Measurements from ENCODE around the gene TMCO1. TPM values are rescaled to one million over a fixed set of nuclear protein-coding genes. Genes with fewer than 3 reads are reported as not detected.
"Not testable (repeated sequence)": the region's sequence is repeated elsewhere in the genome, so short reads cannot be mapped to it uniquely, and the experiment has no call there.

The TMCO1 gene
- total and polyA plus RNA-seq, 4 donors = 47.6 to 84.5 (median 64.5) TPM

DNA sequence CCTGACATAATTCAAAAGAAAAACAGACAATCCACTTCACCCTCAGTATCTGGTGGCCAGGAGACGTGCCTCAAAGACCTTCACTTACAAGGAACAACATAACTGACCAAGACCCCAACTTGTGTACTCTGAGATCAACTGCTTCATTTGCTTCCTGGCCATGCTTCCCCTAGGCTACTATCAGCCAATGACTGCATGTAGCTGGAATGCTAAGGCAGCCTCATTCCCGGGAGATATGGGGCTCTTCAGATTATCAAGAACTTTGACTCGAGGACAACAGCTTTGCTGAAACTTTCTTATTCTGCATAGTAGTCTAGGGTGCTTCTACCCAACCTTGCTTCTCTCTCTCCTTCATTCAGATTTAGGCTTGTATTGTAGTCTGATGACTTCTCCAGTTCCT lies 47.1 kb upstream of the TMCO1 start:
- Histone ChIP-seq H3K27me3 (ENCODE audit: control insufficient read depth in 3 of 3, insufficient read depth in 3 of 3, low read length in 2 of 3) (no peaks in the 10 kb centered on the region), H3K9ac (ENCODE audit: insufficient read depth in 1 of 2, low read length in 2 of 2) (no peak overlapping the region), H3K27ac (ENCODE audit: low read depth in 1 of 2, low read length in 1 of 2) (no peak overlapping the region), H3K9me3 (ENCODE audit: control insufficient read depth in 4 of 4, insufficient read depth in 3 of 4, low read length in 3 of 4) (peaks cover 0 to 3% (median 0%) of the 10 kb centered on the region in 4 donors), H3K4me3 (no peak overlapping the region), H3K36me3 (ENCODE audit: control insufficient read depth in 4 of 4, insufficient read depth in 4 of 4, low read length in 4 of 4) (no peaks in the 10 kb centered on the region), H3K4me1 (ENCODE audit: control insufficient read depth in 5 of 5, insufficient read depth in 5 of 5, low read length in 5 of 5) (peaks cover 0 to 5% (median 0%) of the 10 kb centered on the region in 5 donors)
- TF ChIP-seq, protein P1, sequence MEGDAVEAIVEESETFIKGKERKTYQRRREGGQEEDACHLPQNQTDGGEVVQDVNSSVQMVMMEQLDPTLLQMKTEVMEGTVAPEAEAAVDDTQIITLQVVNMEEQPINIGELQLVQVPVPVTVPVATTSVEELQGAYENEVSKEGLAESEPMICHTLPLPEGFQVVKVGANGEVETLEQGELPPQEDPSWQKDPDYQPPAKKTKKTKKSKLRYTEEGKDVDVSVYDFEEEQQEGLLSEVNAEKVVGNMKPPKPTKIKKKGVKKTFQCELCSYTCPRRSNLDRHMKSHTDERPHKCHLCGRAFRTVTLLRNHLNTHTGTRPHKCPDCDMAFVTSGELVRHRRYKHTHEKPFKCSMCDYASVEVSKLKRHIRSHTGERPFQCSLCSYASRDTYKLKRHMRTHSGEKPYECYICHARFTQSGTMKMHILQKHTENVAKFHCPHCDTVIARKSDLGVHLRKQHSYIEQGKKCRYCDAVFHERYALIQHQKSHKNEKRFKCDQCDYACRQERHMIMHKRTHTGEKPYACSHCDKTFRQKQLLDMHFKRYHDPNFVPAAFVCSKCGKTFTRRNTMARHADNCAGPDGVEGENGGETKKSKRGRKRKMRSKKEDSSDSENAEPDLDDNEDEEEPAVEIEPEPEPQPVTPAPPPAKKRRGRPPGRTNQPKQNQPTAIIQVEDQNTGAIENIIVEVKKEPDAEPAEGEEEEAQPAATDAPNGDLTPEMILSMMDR (IDR thresholded peaks at IDR 0.05; ENCODE audit: control extremely low read depth, extremely low read depth) = no peak
- ATAC-seq (ENCODE audit: insufficient read depth, low FRiP score) = no peak
- DNase-seq = peak in 1 of 3 donors; percentile 20
- WGBS, 2 donors = 53 to 66% methylated on average over 3 of the region's 3 CpGs

DNA sequence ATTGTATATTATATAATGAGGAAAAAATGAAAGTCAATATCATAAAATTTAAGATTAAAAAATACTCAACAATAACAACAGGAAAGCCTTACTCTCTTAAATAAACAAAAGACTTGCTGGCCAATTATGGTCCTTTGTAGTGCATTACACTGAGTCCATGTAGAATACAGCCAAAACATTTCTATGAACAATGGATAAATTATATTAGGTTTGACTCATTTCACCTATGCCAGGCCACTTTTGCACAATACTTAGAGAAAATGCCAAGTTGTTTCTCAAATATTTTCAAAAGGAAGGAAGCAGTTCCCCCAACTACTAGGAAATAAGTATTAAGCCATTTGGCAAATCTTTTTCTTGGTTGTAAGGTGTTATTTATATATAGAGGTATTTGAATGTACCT lies 38.9 kb upstream of the TMCO1 start:
- no peak for ATAC-seq (ENCODE audit: insufficient read depth, low FRiP score)
- TF ChIP-seq, protein P1 (IDR thresholded peaks at IDR 0.05; ENCODE audit: control extremely low read depth, extremely low read depth) = no peak
- Histone ChIP-seq H3K9me3 (ENCODE audit: control insufficient read depth in 4 of 4, insufficient read depth in 3 of 4, low read length in 3 of 4) (no peaks in the 10 kb centered on the region), H3K27ac (ENCODE audit: low read depth in 1 of 2, low read length in 1 of 2) (no peak overlapping the region), H3K27me3 (ENCODE audit: control insufficient read depth in 3 of 3, insufficient read depth in 3 of 3, low read length in 2 of 3) (no peaks in the 10 kb centered on the region), H3K4me3 (no peak overlapping the region), H3K4me1 (ENCODE audit: control insufficient read depth in 5 of 5, insufficient read depth in 5 of 5, low read length in 5 of 5) (no peaks in the 10 kb centered on the region), H3K36me3 (ENCODE audit: control insufficient read depth in 4 of 4, insufficient read depth in 4 of 4, low read length in 4 of 4) (no peaks in the 10 kb centered on the region), H3K9ac (ENCODE audit: insufficient read depth in 1 of 2, low read length in 2 of 2) (no peak overlapping the region)
- no peak for DNase-seq

DNA sequence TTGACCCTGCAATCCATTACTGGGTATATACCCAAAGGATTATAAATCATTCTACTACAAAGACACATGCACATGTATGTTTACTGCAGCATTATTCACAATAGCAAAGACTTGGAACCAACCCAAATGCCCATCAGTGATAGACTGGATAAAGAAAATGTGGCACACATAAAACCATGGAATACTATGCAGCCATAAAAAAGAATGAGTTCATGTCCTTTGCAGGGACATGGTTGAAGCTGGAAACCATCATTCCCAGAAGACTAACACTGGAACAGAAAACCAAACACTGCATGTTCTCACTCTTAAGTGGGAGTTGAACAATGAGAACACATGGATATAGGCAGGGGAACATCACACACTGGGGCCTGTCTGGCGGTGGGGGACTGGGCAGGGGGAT lies 35.8 kb upstream of the TMCO1 start:
- not testable (repeated sequence) for H3K27ac ChIP-seq (ENCODE audit: low read depth in 1 of 2, low read length in 1 of 2); H3K27me3 ChIP-seq (ENCODE audit: control insufficient read depth in 3 of 3, insufficient read depth in 3 of 3, low read length in 2 of 3); DNase-seq; H3K4me3 ChIP-seq; ATAC-seq (ENCODE audit: insufficient read depth, low FRiP score); H3K4me1 ChIP-seq (ENCODE audit: control insufficient read depth in 5 of 5, insufficient read depth in 5 of 5, low read length in 5 of 5); H3K9me3 ChIP-seq (ENCODE audit: control insufficient read depth in 4 of 4, insufficient read depth in 3 of 4, low read length in 3 of 4); H3K9ac ChIP-seq (ENCODE audit: insufficient read depth in 1 of 2, low read length in 2 of 2); H3K36me3 ChIP-seq (ENCODE audit: control insufficient read depth in 4 of 4, insufficient read depth in 4 of 4, low read length in 4 of 4)
- 78 to 82% methylated on average over 1 of the region's 1 CpG for WGBS, 2 donors

DNA sequence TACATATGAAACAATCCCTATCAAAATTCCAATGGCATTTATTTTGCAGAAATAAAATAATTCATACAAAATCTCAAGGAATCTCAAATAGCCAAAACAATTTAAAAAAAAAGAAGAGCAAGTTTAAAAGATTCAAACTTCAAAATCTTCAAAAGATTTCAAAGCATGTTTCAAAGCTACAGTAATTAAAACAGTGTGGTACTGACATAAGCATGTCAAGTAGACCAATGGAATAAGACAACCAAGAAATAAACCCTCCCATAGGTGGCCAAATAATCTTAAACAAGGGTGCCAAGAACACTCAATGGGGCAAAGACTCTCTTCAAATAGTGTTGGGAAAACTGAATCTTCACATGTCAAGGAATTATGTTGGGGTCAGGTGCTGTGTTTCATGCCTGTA lies 30.7 kb upstream of the TMCO1 start:
- peaks cover 0 to 6% (median 2%) of the 10 kb centered on the region in 4 donors for H3K9me3 ChIP-seq (ENCODE audit: control insufficient read depth in 4 of 4, insufficient read depth in 3 of 4, low read length in 3 of 4)
- TF ChIP-seq, protein P1 (IDR thresholded peaks at IDR 0.05; ENCODE audit: control extremely low read depth, extremely low read depth) = no peak

More for the DNA sequence above, 30.7 kb upstream of the TMCO1 start:
- H3K9ac ChIP-seq (ENCODE audit: insufficient read depth in 1 of 2, low read length in 2 of 2) = no peak overlapping the region
- no peak for ATAC-seq (ENCODE audit: insufficient read depth, low FRiP score)
- H3K36me3 ChIP-seq (ENCODE audit: control insufficient read depth in 4 of 4, insufficient read depth in 4 of 4, low read length in 4 of 4) = no peaks in the 10 kb centered on the region
- no peaks in the 10 kb centered on the region for H3K4me1 ChIP-seq (ENCODE audit: control insufficient read depth in 5 of 5, insufficient read depth in 5 of 5, low read length in 5 of 5)
- DNase-seq = no peak
- H3K27me3 ChIP-seq (ENCODE audit: control insufficient read depth in 3 of 3, insufficient read depth in 3 of 3, low read length in 2 of 3) = no peaks in the 10 kb centered on the region
- no peak overlapping the region for H3K27ac ChIP-seq (ENCODE audit: low read depth in 1 of 2, low read length in 1 of 2)
- no peak overlapping the region for H3K4me3 ChIP-seq
